ENCODE results near the gene GOLGA6L7. TPM values are rescaled to one million over a fixed set of nuclear protein-coding genes. Genes with fewer than 3 reads are reported as not detected.
A peak's percentile ranks its signal among the peaks of the same experiment; 100 is the strongest.
"Not testable (repeated sequence)": the region's sequence is repeated elsewhere in the genome, so short reads cannot be mapped to it uniquely, and the experiment has no call there.

Gene GOLGA6L7
- total RNA-seq, 1 donor from 2014 or later, result not detected

DNA sequence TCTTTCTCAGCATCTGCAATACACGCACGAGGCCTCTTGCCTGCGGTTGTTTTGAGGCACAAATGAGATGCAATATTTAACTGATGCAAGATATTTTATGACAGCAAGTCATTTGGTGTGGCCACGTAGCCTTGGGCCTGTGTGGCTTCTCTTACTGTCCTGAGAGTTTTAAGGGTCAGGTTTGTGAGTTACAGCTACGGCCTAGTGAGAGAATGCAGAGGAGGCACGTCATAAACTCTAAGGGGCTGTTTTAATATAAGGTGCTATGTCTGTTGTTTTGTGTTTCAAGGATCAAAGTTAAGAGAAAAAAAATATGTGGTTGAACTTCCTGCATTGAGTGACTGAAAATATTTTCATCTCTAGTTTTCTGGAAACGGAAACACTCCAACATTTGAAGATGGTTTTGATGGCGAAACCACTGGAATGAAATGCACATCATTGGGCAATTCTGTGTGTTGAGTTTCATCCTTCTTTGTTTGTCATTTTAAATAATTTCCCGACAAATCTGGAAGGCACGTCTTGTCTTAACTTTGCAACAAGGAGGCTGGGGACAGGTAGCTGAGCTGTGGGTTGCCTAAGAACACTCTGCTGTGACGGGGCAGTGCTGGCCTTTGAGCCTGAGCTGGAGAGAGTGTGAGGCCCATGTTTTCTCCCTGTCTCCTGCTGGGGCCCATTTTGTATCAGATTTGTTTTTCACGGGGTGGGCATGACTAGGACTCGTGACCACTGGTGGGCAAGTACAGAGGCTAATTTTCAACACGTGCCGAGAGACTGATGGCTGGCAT lies 42.5 kb upstream of the GOLGA6L7 start:
- DNase-seq (ENCODE audit: low spot score), result no peak
- Mint-ChIP-seq H3K36me3 (peaks cover 20% of the 10 kb centered on the region), H3K27ac (peak overlapping the region; percentile 24), H3K4me3 (no peak overlapping the region), H3K9me3 (peaks cover 14% of the 10 kb centered on the region), H3K4me1 (peaks cover 28% of the 10 kb centered on the region), H3K27me3 (ENCODE audit: insufficient read depth, low read depth) (peaks cover 7% of the 10 kb centered on the region)
- H2AFZ ChIP-seq (replicated peaks), result no peak overlapping the region
- H3K27me3 ChIP-seq, result peaks cover 7% of the 10 kb centered on the region
- H3K4me2 ChIP-seq, result no peak overlapping the region
- peaks cover 88% of the 10 kb centered on the region for H3K79me2 ChIP-seq (ENCODE audit: low read depth)
- no peaks in the 10 kb centered on the region for H3K9me3 ChIP-seq (ENCODE audit: low read depth)
- H3K36me3 ChIP-seq, result no peaks in the 10 kb centered on the region
- H3K9ac ChIP-seq, result no peak overlapping the region
- H3K4me3 ChIP-seq, result no peak overlapping the region
- H4K20me1 ChIP-seq (ENCODE audit: low read depth), result peaks cover 34% of the 10 kb centered on the region
- peaks cover 15% of the 10 kb centered on the region for H3K4me1 ChIP-seq
- H3K27ac ChIP-seq, result no peak overlapping the region
- TF ChIP-seq EZH2phosphoT487 (IDR thresholded peaks at IDR 0.05), result no peak
- no peaks in the 10 kb centered on the region for H3F3A ChIP-seq (ENCODE audit: low read depth)

DNA sequence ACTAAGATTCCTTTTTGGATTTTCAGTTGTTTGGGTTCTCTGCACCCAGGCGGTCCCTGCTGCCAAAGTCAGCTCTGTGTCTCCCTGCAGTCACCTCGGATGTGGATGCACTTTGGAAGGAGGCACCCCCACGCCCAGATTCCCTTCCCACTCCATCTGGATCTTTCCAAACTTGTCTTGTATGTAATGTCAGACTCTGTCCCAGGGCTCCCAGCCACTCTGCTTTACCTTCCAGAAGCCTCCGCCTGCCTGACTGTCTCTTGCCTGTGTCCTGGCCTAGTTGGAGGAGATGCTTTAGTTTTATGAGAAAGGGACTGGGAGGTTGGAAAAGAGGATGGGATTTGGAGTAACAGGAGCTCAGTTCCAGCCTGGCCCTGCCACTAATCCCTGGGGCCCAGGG lies 41.8 kb upstream of the GOLGA6L7 start:
- Histone ChIP-seq H3K79me2 (ENCODE audit: low read depth) (peaks cover 82% of the 10 kb centered on the region), H3K4me1 (peaks cover 17% of the 10 kb centered on the region), H4K20me1 (ENCODE audit: low read depth) (peaks cover 34% of the 10 kb centered on the region), H3K27me3 (peaks cover 10% of the 10 kb centered on the region)
- not testable (repeated sequence) for H3K27ac ChIP-seq; H3K27ac Mint-ChIP-seq; H3K9ac ChIP-seq; H3K4me2 ChIP-seq; H3K27me3 Mint-ChIP-seq (ENCODE audit: insufficient read depth, low read depth); H3K9me3 ChIP-seq (ENCODE audit: low read depth); H2AFZ ChIP-seq (replicated peaks); H3K9me3 Mint-ChIP-seq; H3K36me3 ChIP-seq; DNase-seq (ENCODE audit: low spot score); H3K4me3 Mint-ChIP-seq; H3K4me3 ChIP-seq; H3F3A ChIP-seq (ENCODE audit: low read depth)
- H3K36me3 Mint-ChIP-seq, result peaks cover 17% of the 10 kb centered on the region
- H3K4me1 Mint-ChIP-seq, result peaks cover 28% of the 10 kb centered on the region

DNA sequence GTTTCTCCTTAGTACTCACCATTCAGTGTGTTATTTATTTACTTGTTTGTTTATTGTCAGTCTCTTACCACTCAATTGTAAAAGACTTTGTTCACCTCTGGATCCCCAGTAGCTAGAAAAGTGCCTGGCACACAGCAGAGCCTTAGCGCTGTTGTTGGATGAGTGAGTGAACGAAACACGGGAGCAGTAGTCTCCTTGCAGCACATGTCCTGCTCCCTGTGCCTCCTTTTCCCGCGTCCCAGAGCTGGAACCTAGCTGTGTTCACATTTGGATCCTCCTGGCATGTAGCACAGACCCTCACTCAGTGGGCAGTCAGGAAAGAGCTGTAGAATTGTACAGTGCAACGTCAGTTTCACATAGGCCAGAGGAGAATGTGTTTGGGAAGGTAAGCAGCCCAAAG lies 41.4 kb upstream of the GOLGA6L7 start:
- not testable (repeated sequence) for H3K36me3 ChIP-seq; H3K4me3 Mint-ChIP-seq; H3F3A ChIP-seq (ENCODE audit: low read depth); H2AFZ ChIP-seq (replicated peaks); H3K9me3 Mint-ChIP-seq; H3K9ac ChIP-seq; H3K27ac Mint-ChIP-seq; H3K27me3 Mint-ChIP-seq (ENCODE audit: insufficient read depth, low read depth); H3K4me2 ChIP-seq; H3K9me3 ChIP-seq (ENCODE audit: low read depth); H3K27ac ChIP-seq; H3K4me3 ChIP-seq; DNase-seq (ENCODE audit: low spot score)
- peaks cover 17% of the 10 kb centered on the region for H3K36me3 Mint-ChIP-seq
- Histone ChIP-seq H3K79me2 (ENCODE audit: low read depth) (peaks cover 81% of the 10 kb centered on the region), H4K20me1 (ENCODE audit: low read depth) (peaks cover 34% of the 10 kb centered on the region), H3K4me1 (peaks cover 21% of the 10 kb centered on the region), H3K27me3 (peaks cover 14% of the 10 kb centered on the region)
- H3K4me1 Mint-ChIP-seq, result peaks cover 31% of the 10 kb centered on the region

GRCh38 chr15:28889346-28889745 lies 40.9 kb upstream of the GOLGA6L7 start:
- peaks cover 6% of the 10 kb centered on the region for H3K9me3 Mint-ChIP-seq
- H3K27ac Mint-ChIP-seq, result no peak overlapping the region
- no peak overlapping the region for H3K4me3 Mint-ChIP-seq

More at GRCh38 chr15:28889346-28889745, 40.9 kb upstream of the GOLGA6L7 start:
- Histone ChIP-seq H3K4me1 (peaks cover 26% of the 10 kb centered on the region), H3F3A (ENCODE audit: low read depth) (no peaks in the 10 kb centered on the region), H3K79me2 (ENCODE audit: low read depth) (peaks cover 76% of the 10 kb centered on the region), H3K36me3 (no peaks in the 10 kb centered on the region), H3K9ac (no peak overlapping the region), H4K20me1 (ENCODE audit: low read depth) (peaks cover 33% of the 10 kb centered on the region), H3K9me3 (ENCODE audit: low read depth) (no peaks in the 10 kb centered on the region), H3K4me3 (no peak overlapping the region), H2AFZ (replicated peaks) (no peak overlapping the region), H3K4me2 (no peak overlapping the region), H3K27ac (no peak overlapping the region), H3K27me3 (peaks cover 20% of the 10 kb centered on the region)
- peaks cover 17% of the 10 kb centered on the region for H3K36me3 Mint-ChIP-seq
- H3K4me1 Mint-ChIP-seq, result peaks cover 36% of the 10 kb centered on the region
- no peak for DNase-seq (ENCODE audit: low spot score)
- peaks cover 6% of the 10 kb centered on the region for H3K27me3 Mint-ChIP-seq (ENCODE audit: insufficient read depth, low read depth)
- TF ChIP-seq, protein P1, sequence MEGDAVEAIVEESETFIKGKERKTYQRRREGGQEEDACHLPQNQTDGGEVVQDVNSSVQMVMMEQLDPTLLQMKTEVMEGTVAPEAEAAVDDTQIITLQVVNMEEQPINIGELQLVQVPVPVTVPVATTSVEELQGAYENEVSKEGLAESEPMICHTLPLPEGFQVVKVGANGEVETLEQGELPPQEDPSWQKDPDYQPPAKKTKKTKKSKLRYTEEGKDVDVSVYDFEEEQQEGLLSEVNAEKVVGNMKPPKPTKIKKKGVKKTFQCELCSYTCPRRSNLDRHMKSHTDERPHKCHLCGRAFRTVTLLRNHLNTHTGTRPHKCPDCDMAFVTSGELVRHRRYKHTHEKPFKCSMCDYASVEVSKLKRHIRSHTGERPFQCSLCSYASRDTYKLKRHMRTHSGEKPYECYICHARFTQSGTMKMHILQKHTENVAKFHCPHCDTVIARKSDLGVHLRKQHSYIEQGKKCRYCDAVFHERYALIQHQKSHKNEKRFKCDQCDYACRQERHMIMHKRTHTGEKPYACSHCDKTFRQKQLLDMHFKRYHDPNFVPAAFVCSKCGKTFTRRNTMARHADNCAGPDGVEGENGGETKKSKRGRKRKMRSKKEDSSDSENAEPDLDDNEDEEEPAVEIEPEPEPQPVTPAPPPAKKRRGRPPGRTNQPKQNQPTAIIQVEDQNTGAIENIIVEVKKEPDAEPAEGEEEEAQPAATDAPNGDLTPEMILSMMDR (IDR thresholded peaks at IDR 0.05), result no peak
- TF ChIP-seq EZH2 (IDR thresholded peaks at IDR 0.05), result no peak
- TF ChIP-seq EZH2phosphoT487 (IDR thresholded peaks at IDR 0.05), result no peak
